CD8-positive, alpha-beta memory T cell (primary cell): Measurements from ENCODE around the gene EYA2. TPM values are rescaled to one million over a fixed set of nuclear protein-coding genes. Genes with fewer than 3 reads are reported as not detected.
A peak's percentile ranks its signal among the peaks of the same experiment; 100 is the strongest.
"Not testable (repeated sequence)": the region's sequence is repeated elsewhere in the genome, so short reads cannot be mapped to it uniquely, and the experiment has no call there.

Source experiments
- CTCF ChIA-PET: fragments of 350-600 bp; sonication (Branson Sonifier 250); formaldehyde crosslinking; loops from one replicate; lab custom pipeline; 2021; ENCODE audit warnings: antibody characterized with exemption; lab: Charles Lee
- POLR2A ChIA-PET: fragments of 350-600 bp; sonication (Branson Sonifier 250); formaldehyde crosslinking; loops from one replicate; lab custom pipeline; 2021; ENCODE audit warnings: antibody characterized with exemption; lab: Charles Lee
- DNase-seq, 5 donors: peaks; one replicate each; pipeline versions ENCODE4 v3.0.0 to v3.0.0-alpha.2; 2020 to 2022; ENCODE audit warnings: mixed read lengths in 1 of 5
- H3K27ac ChIP-seq: one replicate; pipeline ENCODE4 v1.7.0; 2013; ENCODE audit warnings: low read depth, mild to moderate bottlenecking, low read length, moderate library complexity
- H3K27me3 ChIP-seq: 2 replicates; pipeline ENCODE4 v1.7.0; 2013; ENCODE audit warnings: low read length, mild to moderate bottlenecking; ENCODE audit not compliant: insufficient read depth, poor library complexity, severe bottlenecking
- H3K36me3 ChIP-seq: 2 replicates; pipeline ENCODE4 v1.7.0; 2013; ENCODE audit warnings: mild to moderate bottlenecking, low read length, moderate library complexity; ENCODE audit not compliant: insufficient read depth
- H3K4me1 ChIP-seq: 2 replicates; pipeline ENCODE4 v1.7.0; 2013; ENCODE audit warnings: mild to moderate bottlenecking, low read length, moderate library complexity; ENCODE audit not compliant: insufficient read depth
- H3K4me3 ChIP-seq: 2 replicates; pipeline ENCODE4 v1.7.0; 2013; ENCODE audit warnings: mild to moderate bottlenecking, low read length
- H3K9me3 ChIP-seq: 2 replicates; pipeline ENCODE4 v1.7.0; 2013; ENCODE audit warnings: mild to moderate bottlenecking, low read length
- H3K27ac Mint-ChIP-seq, 8 donors: one replicate each; pipeline ENCODE4 v1.8.0; 2020 to 2021; ENCODE audit warnings: mixed read lengths in 8 of 8, mild to moderate bottlenecking in 6 of 8, inconsistent platforms in 3 of 8, moderate library complexity in 3 of 8
- H3K27me3 Mint-ChIP-seq, 2 donors: one replicate each; pipeline ENCODE4 v1.8.0; 2020 to 2021; ENCODE audit warnings: mixed read lengths in 2 of 2, mild to moderate bottlenecking in 1 of 2, moderate library complexity in 1 of 2
- H3K36me3 Mint-ChIP-seq, 3 donors: one replicate each; pipeline ENCODE4 v1.8.0; 2020 to 2021; ENCODE audit warnings: mixed read lengths in 3 of 3, inconsistent platforms in 1 of 3, mild to moderate bottlenecking in 1 of 3
- H3K4me1 Mint-ChIP-seq, 3 donors: one replicate each; pipeline ENCODE4 v1.8.0; 2020 to 2021; ENCODE audit warnings: mixed read lengths in 3 of 3, inconsistent platforms in 1 of 3, mild to moderate bottlenecking in 1 of 3
- H3K4me3 Mint-ChIP-seq, 7 donors: one replicate each; pipeline ENCODE4 v1.8.0; 2020 to 2021; ENCODE audit warnings: mixed read lengths in 7 of 7, mild to moderate bottlenecking in 6 of 7, moderate library complexity in 4 of 7, inconsistent platforms in 2 of 7
- H3K9me3 Mint-ChIP-seq, 5 donors: one replicate each; pipeline ENCODE4 v1.8.0; 2020 to 2022; ENCODE audit warnings: mixed read lengths in 5 of 5, mild to moderate bottlenecking in 3 of 5, moderate library complexity in 2 of 5, inconsistent platforms in 1 of 5
- polyA plus RNA-seq: library from polyadenylated mRNA; unstranded; fragments of 300-500 nt; fragmentation: Illumina TruSeq; gene quantifications from one replicate; pipeline ENCODE4 v1.2.3, GENCODE V29; 2021
- total RNA-seq, 2 experiments: library from RNA; stranded (reverse); gene quantifications; one replicate each; pipeline ENCODE4 v1.2.3, GENCODE V29; 2021

EYA2 gene
- total and polyA plus RNA-seq, 3 experiments from 2014 or later, result not detected

- Histone ChIP-seq H3K36me3 (no peaks in the 10 kb centered on the region), H3K9me3 (no peaks in the 10 kb centered on the region), H3K27me3 (no peaks in the 10 kb centered on the region), H3K4me1 (no peaks in the 10 kb centered on the region), H3K27ac (no peak overlapping the region), H3K4me3 (no peak overlapping the region)
- Mint-ChIP-seq H3K27ac (no peak overlapping the region), H3K4me1 (no peaks in the 10 kb centered on the region), H3K27me3 (peaks cover 10% of the 10 kb centered on the region in 2 donors), H3K4me3 (no peak overlapping the region), H3K36me3 (no peaks in the 10 kb centered on the region), H3K9me3 (peaks cover 0 to 3% (median 0%) of the 10 kb centered on the region in 5 donors)
- DNase-seq, result no peak
- CTCF ChIA-PET, result no interaction called here
- POLR2A ChIA-PET, result no interaction called here
These were observed 20.2 kb downstream of the EYA2 start for GRCh38 chr20:46914789-46915379.

DNA sequence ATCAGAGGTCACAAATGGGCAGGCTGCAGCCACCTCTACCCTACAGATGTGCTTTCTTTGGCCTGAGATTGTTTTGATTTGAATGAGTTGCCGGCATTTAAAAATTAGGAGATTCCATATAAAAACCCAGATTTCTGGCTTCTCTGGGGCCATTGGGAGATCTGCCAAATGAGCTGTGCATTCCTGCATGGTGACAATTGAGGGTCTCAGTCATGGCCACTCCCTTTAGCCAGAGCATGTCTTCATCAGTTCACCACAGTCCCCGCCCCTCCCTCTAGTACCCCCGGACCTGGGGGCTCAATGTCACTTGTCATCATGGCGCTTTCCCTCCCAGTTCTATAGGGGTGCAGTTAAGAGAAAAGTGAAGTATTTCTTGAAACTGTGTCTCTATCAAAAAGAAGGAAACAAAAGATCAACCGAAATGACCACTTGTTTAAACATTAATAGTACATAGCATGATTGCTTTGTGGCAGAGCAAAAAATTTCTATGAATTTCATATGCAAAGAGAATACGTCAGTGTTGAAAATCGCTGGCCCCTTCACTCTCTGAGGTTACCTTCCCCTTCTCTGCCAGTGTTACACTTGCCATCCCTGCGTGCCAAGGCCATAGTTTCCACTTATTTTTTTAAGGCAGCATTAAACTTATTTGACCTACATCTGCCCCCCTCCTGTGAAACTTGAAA lies 21.1 kb downstream of the EYA2 start:
- Mint-ChIP-seq H3K27ac (no peak overlapping the region), H3K4me3 (no peak overlapping the region), H3K4me1 (no peaks in the 10 kb centered on the region), H3K36me3 (no peaks in the 10 kb centered on the region), H3K27me3 (peaks cover 9 to 10% of the 10 kb centered on the region in 2 donors), H3K9me3 (peaks cover 0 to 3% (median 0%) of the 10 kb centered on the region in 5 donors)
- Histone ChIP-seq H3K9me3 (no peaks in the 10 kb centered on the region), H3K27ac (no peak overlapping the region), H3K4me3 (no peak overlapping the region), H3K36me3 (no peaks in the 10 kb centered on the region), H3K4me1 (no peaks in the 10 kb centered on the region), H3K27me3 (no peaks in the 10 kb centered on the region)
- no peak for DNase-seq
- ChIA-PET CTCF (no interaction called here), POLR2A (no interaction called here)

- Histone ChIP-seq H3K4me3 (no peak overlapping the region), H3K27ac (no peak overlapping the region), H3K27me3 (no peaks in the 10 kb centered on the region), H3K9me3 (no peaks in the 10 kb centered on the region), H3K36me3 (no peaks in the 10 kb centered on the region), H3K4me1 (no peaks in the 10 kb centered on the region)
- Mint-ChIP-seq H3K27me3 (peaks cover 7 to 10% of the 10 kb centered on the region in 2 donors), H3K27ac (no peak overlapping the region), H3K36me3 (no peaks in the 10 kb centered on the region), H3K4me3 (no peak overlapping the region), H3K9me3 (peaks cover 0 to 3% (median 0%) of the 10 kb centered on the region in 5 donors), H3K4me1 (no peaks in the 10 kb centered on the region)
- ChIA-PET CTCF (no interaction called here), POLR2A (no interaction called here)
- DNase-seq, result no peak
These were observed 21.6 kb downstream of the EYA2 start for GRCh38 chr20:46916258-46916603.

- POLR2A ChIA-PET, result no interaction called here
- no peaks in the 10 kb centered on the region for H3K36me3 ChIP-seq
- H3K4me3 ChIP-seq, result no peak overlapping the region
- CTCF ChIA-PET, result no interaction called here
- Mint-ChIP-seq H3K36me3 (no peaks in the 10 kb centered on the region), H3K4me1 (no peaks in the 10 kb centered on the region), H3K4me3 (no peak overlapping the region), H3K27ac (no peak overlapping the region), H3K27me3 (peaks cover 7 to 10% of the 10 kb centered on the region in 2 donors), H3K9me3 (peaks cover 0 to 3% (median 0%) of the 10 kb centered on the region in 5 donors)
- no peak for DNase-seq
- no peak overlapping the region for H3K27ac ChIP-seq
- no peaks in the 10 kb centered on the region for H3K4me1 ChIP-seq
- H3K27me3 ChIP-seq, result no peaks in the 10 kb centered on the region
- H3K9me3 ChIP-seq, result no peaks in the 10 kb centered on the region
These were observed 22.5 kb downstream of the EYA2 start for GRCh38 chr20:46917155-46917554.

GRCh38 chr20:46920114-46920513 lies 25.5 kb downstream of the EYA2 start:
- no peak overlapping the region for H3K27ac ChIP-seq
- no peak for DNase-seq
- ChIA-PET CTCF (no interaction called here), POLR2A (no interaction called here)
- no peak overlapping the region for H3K4me3 ChIP-seq
- H3K27me3 ChIP-seq, result no peaks in the 10 kb centered on the region
- H3K36me3 ChIP-seq, result no peaks in the 10 kb centered on the region
- no peaks in the 10 kb centered on the region for H3K4me1 Mint-ChIP-seq
- H3K27ac Mint-ChIP-seq, result no peak overlapping the region
- H3K4me3 Mint-ChIP-seq, result no peak overlapping the region
- H3K9me3 ChIP-seq, result no peaks in the 10 kb centered on the region
- no peaks in the 10 kb centered on the region for H3K9me3 Mint-ChIP-seq
- peaks cover 4 to 6% of the 10 kb centered on the region in 2 donors for H3K27me3 Mint-ChIP-seq
- no peaks in the 10 kb centered on the region for H3K36me3 Mint-ChIP-seq
- no peaks in the 10 kb centered on the region for H3K4me1 ChIP-seq

GRCh38 chr20:46922841-46923240 lies 28.2 kb downstream of the EYA2 start:
- H3K36me3 Mint-ChIP-seq, result not testable (repeated sequence)

GRCh38 chr20:46923550-46923949 lies 28.9 kb downstream of the EYA2 start:
- CTCF ChIA-PET, result no interaction called here
- Histone ChIP-seq H3K4me3 (no peak overlapping the region), H3K27me3 (no peaks in the 10 kb centered on the region), H3K4me1 (no peaks in the 10 kb centered on the region), H3K27ac (no peak overlapping the region), H3K36me3 (no peaks in the 10 kb centered on the region), H3K9me3 (no peaks in the 10 kb centered on the region)
- H3K36me3 Mint-ChIP-seq, result no peaks in the 10 kb centered on the region
- H3K4me3 Mint-ChIP-seq, result no peak overlapping the region
- POLR2A ChIA-PET, result no interaction called here
- peaks cover 5 to 9% of the 10 kb centered on the region in 2 donors for H3K27me3 Mint-ChIP-seq
- no peak for DNase-seq
- no peaks in the 10 kb centered on the region for H3K9me3 Mint-ChIP-seq
- H3K27ac Mint-ChIP-seq, result no peak overlapping the region
- H3K4me1 Mint-ChIP-seq, result no peaks in the 10 kb centered on the region

More at GRCh38 chr20:46922841-46923240, 28.2 kb downstream of the EYA2 start:
- H3K36me3 ChIP-seq, POLR2A ChIA-PET, H3K27me3 ChIP-seq, H3K27ac Mint-ChIP-seq, H3K27me3 Mint-ChIP-seq, H3K9me3 ChIP-seq, CTCF ChIA-PET, H3K27ac ChIP-seq, H3K9me3 Mint-ChIP-seq, H3K4me1 Mint-ChIP-seq, DNase-seq, H3K4me3 Mint-ChIP-seq, H3K4me1 ChIP-seq, H3K4me3 ChIP-seq: not testable (repeated sequence)

- Histone ChIP-seq H3K27ac (no peak overlapping the region), H3K4me1 (no peaks in the 10 kb centered on the region), H3K9me3 (no peaks in the 10 kb centered on the region), H3K36me3 (no peaks in the 10 kb centered on the region), H3K27me3 (no peaks in the 10 kb centered on the region), H3K4me3 (no peak overlapping the region)
- ChIA-PET POLR2A (no interaction called here), CTCF (no interaction called here)
- DNase-seq, result no peak
- Mint-ChIP-seq H3K27ac (peak overlapping the region in 1 of 8 donors; percentile 21), H3K27me3 (peaks cover 7 to 19% of the 10 kb centered on the region in 2 donors), H3K4me3 (no peak overlapping the region), H3K9me3 (no peaks in the 10 kb centered on the region), H3K4me1 (no peaks in the 10 kb centered on the region), H3K36me3 (no peaks in the 10 kb centered on the region)
These were observed 34.0 kb downstream of the EYA2 start for GRCh38 chr20:46928580-46929132.
